Measurements from ENCODE around the gene ZFHX2.

Gene ZFHX2

GRCh38 chr14:23559010-23559925 lies 7.7 kb upstream of the ZFHX2 start:
- DNase-seq, result peak; percentile 59

- DNase-seq, result no peak
Measured at GRCh38 chr14:23558346-23559009, 6.9 kb upstream of the ZFHX2 start.

- DNase-seq, result no peak
Measured at GRCh38 chr14:23557946-23558345, 6.4 kb upstream of the ZFHX2 start.

GRCh38 chr14:23557521-23557920 lies 6.0 kb upstream of the ZFHX2 start:
- DNase-seq, result no peak

- DNase-seq, result peak; percentile 19
Measured at GRCh38 chr14:23556700-23557440, 5.3 kb upstream of the ZFHX2 start.

- DNase-seq, result peak; percentile 90
Measured at GRCh38 chr14:23555882-23556699, 4.5 kb upstream of the ZFHX2 start, which contains the start of gene THTPA. THTPA (plus strand) TSS chr14:23556271; CDS start chr14:23556758, 487 bp downstream.

GRCh38 chr14:23555533-23555881 lies 3.9 kb upstream of the ZFHX2 start:
- no peak for DNase-seq

GRCh38 chr14:23550812-23551265 lies 726 bp downstream of the ZFHX2 start:
- DNase-seq, result peak; percentile 43

GRCh38 chr14:23550131-23550811 lies 1.3 kb downstream of the ZFHX2 start:
- DNase-seq, result no peak

- peak; percentile 73 for DNase-seq
Measured at GRCh38 chr14:23548351-23549318, 2.9 kb downstream of the ZFHX2 start.

GRCh38 chr14:23547924-23548323 lies 3.6 kb downstream of the ZFHX2 start:
- no peak for DNase-seq

- DNase-seq, result no peak
Measured at GRCh38 chr14:23546450-23547035, 5.0 kb downstream of the ZFHX2 start.

- DNase-seq, result no peak
Measured at GRCh38 chr14:23545740-23546365, 5.7 kb downstream of the ZFHX2 start.

- no peak for DNase-seq
Measured at GRCh38 chr14:23544511-23545447, 6.8 kb downstream of the ZFHX2 start.

- no peak for DNase-seq
Measured at GRCh38 chr14:23543403-23543802, 8.2 kb downstream of the ZFHX2 start.

- DNase-seq, result no peak
Measured at GRCh38 chr14:23542261-23542660, 9.3 kb downstream of the ZFHX2 start.

GRCh38 chr14:23540141-23540469 lies 11.5 kb downstream of the ZFHX2 start:
- DNase-seq, result no peak

All from EL (cell line).